ENCODE data around the gene SFXN4.
A peak's percentile ranks its signal among the peaks of the same experiment; 100 is the strongest.

SFXN4 gene

DNA sequence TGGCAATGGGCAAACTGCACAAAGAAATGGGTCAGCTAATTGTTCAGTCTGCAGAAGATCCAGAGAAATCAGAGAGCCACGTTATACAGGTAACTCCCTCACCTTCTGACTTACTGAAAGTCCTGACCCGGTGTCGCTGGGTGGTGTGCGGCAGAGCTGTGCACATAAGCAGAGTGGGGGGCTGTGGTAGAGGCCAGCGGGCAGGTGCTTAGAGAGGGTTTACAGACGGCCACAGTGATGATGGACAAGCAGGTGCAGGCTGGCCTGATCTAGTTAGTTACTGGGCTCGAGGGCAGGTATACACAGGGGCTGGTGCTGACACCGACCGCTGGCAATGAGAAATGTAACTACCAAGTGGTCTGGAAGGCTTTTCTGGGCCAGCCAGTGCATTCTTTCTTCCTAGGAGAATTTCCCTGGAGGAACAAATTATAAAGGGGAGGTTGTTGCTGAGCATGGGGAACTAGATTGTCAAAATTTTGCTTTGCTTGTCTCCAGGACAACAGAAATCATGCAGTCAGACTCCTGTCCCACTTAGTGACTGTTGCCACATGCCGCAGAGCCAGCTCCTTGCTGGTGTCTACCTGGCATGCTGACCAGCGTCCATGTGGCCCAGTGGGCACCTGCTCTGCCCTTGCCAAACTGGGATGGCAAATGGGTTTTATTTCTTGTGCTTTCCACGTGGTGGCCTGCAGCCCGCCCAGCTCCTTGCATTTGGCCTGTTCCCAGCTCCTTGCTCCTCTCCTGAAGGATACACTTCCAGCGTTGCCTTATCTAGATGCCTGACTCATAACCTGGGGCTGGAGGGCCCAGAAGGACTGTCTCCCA, 32.8 kb downstream of the SFXN4 start:
- Histone ChIP-seq H3F3A (ENCODE audit: control insufficient read depth, insufficient read depth) (no peaks in the 10 kb centered on the region; the same call in 1 of the 2 replicates), H3K79me2 (ENCODE audit: control insufficient read depth, low read length) (no peaks in the 10 kb centered on the region), H3K9me3 (ENCODE audit: control insufficient read depth, insufficient read depth, low read length) (no peaks in the 10 kb centered on the region), H3K4me3 (ENCODE audit: low read length) (no peak overlapping the region), H3K27me3 (ENCODE audit: control insufficient read depth, low read length) (no peaks in the 10 kb centered on the region), H4K20me1 (ENCODE audit: control insufficient read depth, insufficient read depth, low read depth, low read length) (no peaks in the 10 kb centered on the region), H3K27ac (ENCODE audit: low read depth, low read length) (peak overlapping the region; percentile 36; the same call in 1 of the 2 replicates), H3K36me3 (ENCODE audit: control insufficient read depth, low read length) (peaks cover 37% of the 10 kb centered on the region), H3K4me2 (ENCODE audit: low read length) (no peak overlapping the region), H3K9me2 (replicated peaks; ENCODE audit: control insufficient read depth, low read length) (no peaks in the 10 kb centered on the region), H3K4me1 (ENCODE audit: control insufficient read depth, low read length) (peaks cover 32% of the 10 kb centered on the region)
- TF ChIP-seq EZH2phosphoT487 (IDR thresholded peaks at IDR 0.05; ENCODE audit: borderline replicate concordance, low read length): no peak
- TF ChIP-seq, protein P1, sequence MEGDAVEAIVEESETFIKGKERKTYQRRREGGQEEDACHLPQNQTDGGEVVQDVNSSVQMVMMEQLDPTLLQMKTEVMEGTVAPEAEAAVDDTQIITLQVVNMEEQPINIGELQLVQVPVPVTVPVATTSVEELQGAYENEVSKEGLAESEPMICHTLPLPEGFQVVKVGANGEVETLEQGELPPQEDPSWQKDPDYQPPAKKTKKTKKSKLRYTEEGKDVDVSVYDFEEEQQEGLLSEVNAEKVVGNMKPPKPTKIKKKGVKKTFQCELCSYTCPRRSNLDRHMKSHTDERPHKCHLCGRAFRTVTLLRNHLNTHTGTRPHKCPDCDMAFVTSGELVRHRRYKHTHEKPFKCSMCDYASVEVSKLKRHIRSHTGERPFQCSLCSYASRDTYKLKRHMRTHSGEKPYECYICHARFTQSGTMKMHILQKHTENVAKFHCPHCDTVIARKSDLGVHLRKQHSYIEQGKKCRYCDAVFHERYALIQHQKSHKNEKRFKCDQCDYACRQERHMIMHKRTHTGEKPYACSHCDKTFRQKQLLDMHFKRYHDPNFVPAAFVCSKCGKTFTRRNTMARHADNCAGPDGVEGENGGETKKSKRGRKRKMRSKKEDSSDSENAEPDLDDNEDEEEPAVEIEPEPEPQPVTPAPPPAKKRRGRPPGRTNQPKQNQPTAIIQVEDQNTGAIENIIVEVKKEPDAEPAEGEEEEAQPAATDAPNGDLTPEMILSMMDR (IDR thresholded peaks at IDR 0.05; ENCODE audit: low read depth, low read length, poor library complexity, severe bottlenecking): no peak

DNA sequence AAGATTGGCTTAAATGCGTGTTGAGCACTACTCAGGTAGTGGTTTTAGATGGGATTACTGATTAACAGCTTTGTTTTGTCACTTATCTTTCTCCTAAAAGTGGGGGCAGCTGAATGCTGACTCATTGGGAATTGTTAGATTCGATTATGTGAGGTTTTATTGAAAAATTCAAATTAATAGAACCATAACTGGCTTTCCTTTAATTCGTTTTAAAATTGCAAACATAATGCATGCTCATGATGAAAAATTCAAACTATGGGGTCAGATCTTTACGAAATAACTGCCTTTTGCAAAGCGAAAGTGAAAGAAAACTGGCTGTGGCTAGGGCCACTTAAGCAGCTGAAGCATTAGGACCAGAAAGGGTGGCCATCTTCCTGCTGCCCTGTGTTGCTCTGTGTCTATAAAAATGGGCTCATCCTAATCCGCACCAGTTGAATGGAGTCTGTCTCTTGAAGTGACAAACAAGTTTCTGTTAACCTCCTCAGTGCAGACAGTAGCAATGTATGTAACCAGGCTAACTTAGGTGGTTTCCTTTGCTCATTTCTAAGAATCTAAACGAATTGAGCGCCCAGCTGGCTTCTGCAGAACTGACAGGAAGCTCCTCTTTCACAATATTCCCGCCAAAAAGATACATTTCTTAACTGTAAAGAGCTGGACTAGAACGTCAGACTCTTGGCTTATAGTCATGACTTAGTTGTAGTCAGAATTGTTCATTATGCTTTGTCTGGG, 33.8 kb downstream of the SFXN4 start:
- TF ChIP-seq, protein P1 (IDR thresholded peaks at IDR 0.05; ENCODE audit: low read depth, low read length, poor library complexity, severe bottlenecking): no peak
- TF ChIP-seq EZH2phosphoT487 (IDR thresholded peaks at IDR 0.05; ENCODE audit: borderline replicate concordance, low read length): no peak
- H3K9me2 ChIP-seq (replicated peaks; ENCODE audit: control insufficient read depth, low read length): no peaks in the 10 kb centered on the region
- peak overlapping the region; percentile 36 for H3K27ac ChIP-seq (ENCODE audit: low read depth, low read length)
- H3K9me3 ChIP-seq (ENCODE audit: control insufficient read depth, insufficient read depth, low read length): no peaks in the 10 kb centered on the region
- no peaks in the 10 kb centered on the region for H3K79me2 ChIP-seq (ENCODE audit: control insufficient read depth, low read length)
- H3K4me2 ChIP-seq (ENCODE audit: low read length): peak overlapping the region; percentile 52
- H3K36me3 ChIP-seq (ENCODE audit: control insufficient read depth, low read length): peaks cover 37% of the 10 kb centered on the region
- H3K27me3 ChIP-seq (ENCODE audit: control insufficient read depth, low read length): no peaks in the 10 kb centered on the region
- H4K20me1 ChIP-seq (ENCODE audit: control insufficient read depth, insufficient read depth, low read depth, low read length): no peaks in the 10 kb centered on the region
- peaks cover 30% of the 10 kb centered on the region for H3K4me1 ChIP-seq (ENCODE audit: control insufficient read depth, low read length)
- peak overlapping the region; percentile 40 for H3K4me3 ChIP-seq (ENCODE audit: low read length)
- H3F3A ChIP-seq (ENCODE audit: control insufficient read depth, insufficient read depth): no peaks in the 10 kb centered on the region; the same call in 1 of the 2 replicates

DNA sequence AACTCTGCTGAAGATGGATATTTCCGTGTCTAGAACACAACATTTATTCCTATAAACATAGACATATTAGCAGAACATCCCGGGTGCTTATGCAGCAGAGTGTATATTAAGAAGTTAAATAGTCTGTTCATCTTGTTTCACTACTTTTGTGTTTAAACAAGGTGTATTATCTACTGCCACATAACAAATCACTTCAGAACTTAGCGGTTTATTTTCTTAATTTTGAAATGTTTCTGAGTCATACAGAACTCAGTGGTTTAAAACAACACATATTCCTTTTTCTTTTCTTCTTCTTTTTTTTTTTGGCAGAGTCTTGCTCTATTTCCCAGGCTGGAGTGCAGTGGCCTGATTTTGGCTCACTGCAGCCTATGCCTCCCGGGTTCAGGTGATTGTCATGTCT, 35.8 kb downstream of the SFXN4 start:
- Histone ChIP-seq H3K27me3 (ENCODE audit: control insufficient read depth, low read length) (no peaks in the 10 kb centered on the region), H4K20me1 (ENCODE audit: control insufficient read depth, insufficient read depth, low read depth, low read length) (no peaks in the 10 kb centered on the region), H3F3A (ENCODE audit: control insufficient read depth, insufficient read depth) (no peaks in the 10 kb centered on the region), H3K27ac (ENCODE audit: low read depth, low read length) (no peak overlapping the region), H3K79me2 (ENCODE audit: control insufficient read depth, low read length) (no peaks in the 10 kb centered on the region), H3K4me2 (ENCODE audit: low read length) (no peak overlapping the region), H3K9me3 (ENCODE audit: control insufficient read depth, insufficient read depth, low read length) (no peaks in the 10 kb centered on the region), H3K36me3 (ENCODE audit: control insufficient read depth, low read length) (peaks cover 44% of the 10 kb centered on the region), H3K4me3 (ENCODE audit: low read length) (no peak overlapping the region), H3K9me2 (replicated peaks; ENCODE audit: control insufficient read depth, low read length) (no peaks in the 10 kb centered on the region), H3K4me1 (ENCODE audit: control insufficient read depth, low read length) (peaks cover 24% of the 10 kb centered on the region)
- TF ChIP-seq, protein P1 (IDR thresholded peaks at IDR 0.05; ENCODE audit: low read depth, low read length, poor library complexity, severe bottlenecking): no peak
- no peak for TF ChIP-seq EZH2phosphoT487 (IDR thresholded peaks at IDR 0.05; ENCODE audit: borderline replicate concordance, low read length)

Data from DOHH2 (cell line).